ENCODE measurements around the gene ZNF296.

Gene ZNF296

GRCh38 chr19:45058622-45059159, 17.6 kb downstream of the ZNF296 start:
- DNase-seq (ENCODE audit: low spot score) = no peak

GRCh38 chr19:45057444-45057843, 18.8 kb downstream of the ZNF296 start:
- no peak for DNase-seq (ENCODE audit: low spot score)

GRCh38 chr19:45056831-45057230, 19.4 kb downstream of the ZNF296 start:
- no peak for DNase-seq (ENCODE audit: low spot score)

- DNase-seq (ENCODE audit: low spot score) = no peak
These were observed 24.2 kb downstream of the ZNF296 start for GRCh38 chr19:45051929-45052579.

DNA sequence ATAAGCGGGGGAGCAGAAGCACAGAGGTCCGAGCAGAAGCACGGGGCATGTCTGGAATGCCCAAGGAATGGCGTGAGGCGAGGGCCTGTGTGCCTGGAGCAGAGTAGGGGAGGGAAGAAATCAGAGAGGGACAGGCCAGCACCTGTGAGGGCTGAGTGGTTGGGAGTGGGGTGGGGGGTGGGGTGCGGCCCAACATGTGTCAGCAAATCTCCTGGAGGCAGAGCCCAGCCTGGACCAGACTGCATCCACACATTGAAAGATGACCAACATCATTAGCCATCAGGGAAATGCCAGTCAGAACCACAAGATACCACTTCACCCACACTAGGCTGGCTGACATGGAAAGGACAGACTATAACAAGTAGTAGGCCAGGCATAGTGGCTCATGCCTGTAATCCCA, 26.2 kb downstream of the ZNF296 start:
- no peak for DNase-seq (ENCODE audit: low spot score)

GRCh38 chr19:45049073-45049736, 27.1 kb downstream of the ZNF296 start:
- no peak for DNase-seq (ENCODE audit: low spot score)

DNA sequence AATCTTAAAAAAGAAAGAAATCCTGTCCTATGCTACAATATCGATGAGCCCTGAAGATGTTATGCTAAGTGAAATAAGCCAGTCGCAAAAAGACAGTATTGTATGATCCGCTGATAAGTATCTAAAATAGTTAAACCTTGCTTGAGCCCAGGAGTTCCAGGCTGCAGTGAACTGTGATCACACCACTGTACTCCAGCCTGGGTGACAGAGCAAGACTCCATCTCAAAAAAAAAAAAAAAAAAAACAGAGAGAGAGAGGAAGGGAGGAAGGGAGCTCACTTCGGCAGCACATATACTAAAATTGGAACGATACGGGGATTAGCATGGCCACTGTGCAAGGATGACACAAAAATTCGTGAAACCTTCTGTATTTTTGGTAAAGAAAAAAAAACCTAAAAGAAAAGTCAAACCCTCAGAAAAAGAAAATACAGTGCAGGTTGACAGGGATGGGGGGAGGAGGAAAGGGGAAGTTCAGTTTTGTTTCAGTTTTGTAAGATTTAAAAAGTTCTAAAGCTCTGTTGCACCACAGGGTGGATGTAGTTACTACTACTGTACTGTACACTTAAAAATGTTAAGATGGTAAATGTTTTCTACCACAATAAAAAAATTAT, 29.0 kb downstream of the ZNF296 start:
- DNase-seq (ENCODE audit: low spot score) = no peak

DNA sequence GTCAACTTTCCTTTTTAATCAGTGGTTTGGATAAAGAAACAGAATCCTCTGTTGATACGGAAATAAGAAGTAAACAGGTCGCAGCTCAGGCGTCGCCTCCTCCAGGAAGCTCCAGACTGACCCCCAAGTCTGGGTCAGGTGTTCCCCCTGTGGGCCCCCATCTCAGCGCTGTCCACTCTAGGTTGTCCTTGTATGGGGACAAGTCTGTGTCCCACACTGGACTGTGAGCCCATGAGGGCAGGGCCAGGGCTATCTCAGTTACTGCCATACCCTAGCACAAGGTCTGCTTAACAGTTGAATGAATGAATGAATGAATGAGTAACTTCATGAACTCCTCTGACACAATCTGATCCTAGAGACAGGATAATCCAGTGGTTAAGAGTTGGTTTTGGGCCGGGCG, 29.9 kb downstream of the ZNF296 start:
- DNase-seq (ENCODE audit: low spot score) = no peak

GRCh38 chr19:45045671-45046353, 30.5 kb downstream of the ZNF296 start:
- DNase-seq (ENCODE audit: low spot score) = no peak

DNA sequence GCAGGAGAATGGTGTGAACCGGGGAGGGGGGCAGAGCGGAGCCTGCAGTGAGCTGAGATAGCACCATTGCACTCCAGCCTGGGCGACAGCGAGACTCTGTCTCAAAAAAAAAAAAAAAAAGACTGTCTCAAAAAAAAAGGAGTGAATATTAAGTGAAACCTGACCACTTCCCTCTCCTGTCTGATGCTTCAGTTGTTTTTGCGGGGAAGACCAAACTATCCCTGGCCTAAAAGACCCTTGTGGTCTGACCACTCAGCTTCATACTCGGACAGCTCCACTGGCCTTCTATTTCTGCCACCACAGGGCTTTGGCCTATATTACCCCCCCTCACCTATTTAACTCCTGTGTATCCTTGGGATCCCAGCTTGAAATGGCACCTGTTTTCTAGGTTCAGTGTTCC, 35.2 kb downstream of the ZNF296 start:
- DNase-seq (ENCODE audit: low spot score) = no peak

DNA sequence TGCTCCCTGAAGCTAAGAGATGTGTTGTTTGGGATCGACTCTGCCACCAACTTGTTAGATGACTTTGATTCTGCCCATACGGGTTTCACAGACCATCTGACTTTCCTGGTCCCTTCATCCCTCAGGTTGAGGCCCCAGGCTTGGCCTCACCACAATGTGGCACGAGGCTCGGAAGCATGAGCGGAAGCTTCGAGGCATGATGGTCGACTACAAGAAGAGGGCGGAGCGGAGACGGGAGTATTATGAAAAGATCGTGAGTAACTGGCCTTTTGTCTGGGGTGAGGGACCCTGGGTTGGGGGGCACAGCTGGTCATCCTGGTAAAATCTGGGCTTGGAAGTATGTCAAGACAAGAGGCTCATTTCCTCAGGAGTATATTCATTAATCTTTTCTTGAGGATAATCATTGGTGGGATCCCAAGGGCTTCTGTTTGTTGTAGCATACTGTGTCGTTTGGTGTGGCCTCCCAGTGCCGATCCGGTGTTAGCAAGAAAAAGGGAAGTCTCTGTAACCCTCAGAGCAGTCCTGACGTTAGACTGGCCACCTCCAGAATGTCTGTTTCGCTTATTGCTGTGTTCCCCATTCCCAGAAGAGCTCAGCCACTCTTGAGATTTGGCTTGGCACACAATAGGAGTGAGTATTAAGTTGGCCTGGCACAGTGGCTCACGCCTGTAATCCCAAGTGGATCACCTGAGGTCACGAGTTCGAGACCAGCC, 36.1 kb downstream of the ZNF296 start:
- no peak for DNase-seq (ENCODE audit: low spot score)

DNA sequence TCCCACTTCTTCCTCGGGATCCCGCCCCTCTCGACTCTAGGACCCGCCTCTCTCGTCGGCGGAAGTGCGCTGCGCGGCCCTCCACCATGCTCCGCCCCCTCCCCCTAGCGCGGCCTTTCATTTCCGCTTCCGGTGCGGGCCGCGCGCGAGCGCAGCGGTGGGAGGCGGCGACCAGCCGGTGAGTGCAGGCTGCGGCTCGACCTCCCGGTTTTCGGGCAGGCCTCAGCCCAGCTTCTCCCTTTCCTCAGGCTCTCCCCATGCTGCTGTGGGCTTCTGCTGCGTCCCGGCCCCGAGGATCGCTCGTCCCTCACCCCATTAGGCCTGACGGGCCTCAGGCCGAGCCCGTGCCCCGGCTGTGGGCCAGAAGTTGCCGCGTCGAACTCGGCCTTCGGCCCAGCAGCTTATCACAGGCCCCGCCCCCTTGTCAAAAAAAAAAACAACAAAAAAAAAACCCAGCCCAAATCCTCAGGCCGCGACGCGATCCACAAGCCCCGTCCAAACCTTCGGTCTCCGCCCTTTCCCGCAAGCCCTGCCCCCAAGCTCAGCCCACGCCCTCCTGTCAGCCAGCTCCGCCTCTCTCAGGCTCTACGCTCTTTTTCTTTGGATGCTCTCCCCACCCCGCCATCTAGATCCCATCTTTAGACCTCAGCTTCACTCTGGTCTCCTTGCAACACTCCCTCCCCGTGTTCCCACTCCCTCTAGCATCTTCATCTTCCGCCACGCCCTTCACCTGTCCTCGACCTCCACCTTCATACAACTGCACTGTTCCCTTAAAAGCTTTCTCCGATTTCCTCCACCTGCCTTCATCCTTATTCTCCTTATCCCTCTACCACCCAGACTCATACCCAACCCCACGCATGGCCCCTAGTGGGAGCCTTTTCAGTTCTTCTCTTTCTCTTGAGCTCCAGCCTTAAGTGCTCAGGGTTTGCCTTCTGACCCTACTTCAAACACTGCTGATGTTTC, 37.1 kb downstream of the ZNF296 start, which contains the start of gene CLASRP:
CLASRP (plus strand) TSS at position 115 of the 963 bp plus-strand sequence. CDS start 1,168 bp downstream, outside the sequence.
- peak; percentile 86 for DNase-seq (ENCODE audit: low spot score)

DNA sequence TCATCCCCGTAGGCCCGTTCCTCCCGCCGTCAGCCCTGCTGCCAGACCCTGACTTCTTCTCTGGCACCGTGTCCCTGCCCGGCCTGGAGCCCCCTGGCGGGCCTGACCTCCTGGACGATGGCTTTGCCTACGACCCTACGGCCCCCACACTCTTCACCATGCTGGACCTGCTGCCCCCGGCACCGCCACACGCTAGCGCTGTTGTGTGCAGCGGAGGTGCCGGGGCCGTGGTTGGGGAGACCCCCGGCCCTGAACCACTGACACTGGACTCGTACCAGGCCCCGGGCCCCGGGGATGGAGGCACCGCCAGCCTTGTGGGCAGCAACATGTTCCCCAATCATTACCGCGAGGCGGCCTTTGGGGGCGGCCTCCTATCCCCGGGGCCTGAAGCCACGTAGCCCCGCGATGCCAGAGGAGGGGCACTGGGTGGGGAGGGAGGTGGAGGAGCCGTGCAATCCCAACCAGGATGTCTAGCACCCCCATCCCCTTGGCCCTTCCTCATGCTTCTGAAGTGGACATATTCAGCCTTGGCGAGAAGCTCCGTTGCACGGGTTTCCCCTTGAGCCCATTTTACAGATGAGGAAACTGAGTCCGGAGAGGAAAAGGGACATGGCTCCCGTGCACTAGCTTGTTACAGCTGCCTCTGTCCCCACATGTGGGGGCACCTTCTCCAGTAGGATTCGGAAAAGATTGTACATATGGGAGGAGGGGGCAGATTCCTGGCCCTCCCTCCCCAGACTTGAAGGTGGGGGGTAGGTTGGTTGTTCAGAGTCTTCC, 38.7 kb downstream of the ZNF296 start:
- no peak for DNase-seq (ENCODE audit: low spot score)

- no peak for DNase-seq (ENCODE audit: low spot score)
These were observed 40.5 kb downstream of the ZNF296 start for GRCh38 chr19:45035755-45036154.

DNA sequence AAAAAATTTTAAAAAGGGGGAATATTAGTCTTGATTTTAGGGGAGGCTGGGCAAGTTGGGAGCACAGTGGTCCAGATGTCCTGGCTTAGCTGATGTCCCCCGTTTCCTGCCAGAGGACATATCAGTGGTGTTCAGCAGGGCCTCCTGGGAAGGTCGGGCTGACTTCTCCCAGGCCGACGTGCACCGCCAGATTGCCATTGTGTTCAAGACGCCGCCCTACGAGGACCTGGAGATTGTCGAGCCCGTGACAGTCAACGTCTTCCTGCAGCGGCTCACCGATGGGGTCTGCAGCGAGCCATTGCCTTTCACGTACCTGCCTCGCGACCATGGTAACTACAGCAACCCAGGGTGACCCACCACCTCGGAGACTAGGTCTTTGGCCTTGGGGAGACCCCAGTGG, 43.9 kb downstream of the ZNF296 start:
- DNase-seq (ENCODE audit: low spot score) = no peak

GRCh38 chr19:45030825-45031224, 45.5 kb downstream of the ZNF296 start:
- DNase-seq (ENCODE audit: low spot score) = no peak

DNA sequence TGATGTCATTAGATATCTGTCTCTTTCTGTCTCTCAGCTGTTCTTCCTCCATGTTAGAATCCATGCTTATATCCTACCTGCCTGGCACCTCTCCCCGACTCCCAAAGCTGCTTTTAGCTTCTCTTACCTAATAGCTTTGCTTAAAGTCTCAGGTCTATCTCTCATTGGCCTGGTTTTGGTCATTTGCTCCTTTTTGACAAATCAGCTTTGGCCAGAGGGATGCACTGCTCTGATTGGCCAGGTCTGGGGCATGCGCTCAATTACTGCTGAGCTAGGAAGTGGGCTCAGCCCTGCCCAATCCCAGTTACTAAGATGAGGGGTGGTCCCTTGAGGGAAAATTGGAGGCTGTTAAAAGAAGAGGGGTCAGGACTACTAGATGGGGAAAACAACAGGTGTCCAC, 48.9 kb downstream of the ZNF296 start:
- no peak for DNase-seq (ENCODE audit: low spot score)

DNA sequence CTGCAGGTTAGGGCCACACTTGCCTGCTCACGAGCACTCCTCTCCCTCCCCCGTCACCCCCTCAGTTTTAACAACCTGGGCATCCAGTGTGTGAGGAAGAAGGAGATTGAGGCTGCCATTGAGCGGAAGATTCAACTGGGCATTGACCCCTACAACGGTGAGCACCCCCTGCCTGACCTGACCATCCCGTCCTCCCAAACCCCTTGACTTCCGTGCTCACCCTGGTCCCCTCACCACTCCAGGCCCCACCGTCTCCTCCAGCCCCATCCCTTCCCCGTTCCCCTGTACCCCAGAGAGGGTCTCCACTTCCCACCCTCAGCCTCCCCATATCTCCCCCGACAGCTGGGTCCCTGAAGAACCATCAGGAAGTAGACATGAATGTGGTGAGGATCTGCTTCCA, 51.0 kb downstream of the ZNF296 start:
- DNase-seq (ENCODE audit: low spot score) = no peak

- DNase-seq (ENCODE audit: low spot score) = no peak
These were observed 53.2 kb downstream of the ZNF296 start for GRCh38 chr19:45023048-45023447.

DNA sequence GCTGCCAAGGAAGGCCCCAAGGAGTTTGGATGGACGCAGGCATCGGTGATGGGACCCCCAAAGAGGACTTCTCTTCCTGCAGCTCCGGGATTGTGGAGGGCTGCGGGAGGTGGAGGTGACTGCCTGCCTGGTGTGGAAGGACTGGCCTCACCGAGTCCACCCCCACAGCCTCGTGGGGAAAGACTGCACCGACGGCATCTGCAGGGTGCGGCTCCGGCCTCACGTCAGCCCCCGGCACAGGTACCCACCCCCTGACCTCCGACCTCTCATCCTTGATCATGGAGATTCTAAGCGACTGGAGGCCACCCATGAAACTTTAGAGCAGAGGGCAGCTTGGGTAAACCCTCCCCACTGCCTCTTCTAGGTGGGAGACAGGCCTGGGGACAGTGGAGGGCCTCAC, 54.3 kb downstream of the ZNF296 start:
- no peak for DNase-seq (ENCODE audit: low spot score)
